ENCODE results near the gene ZDHHC11.

DNA sequence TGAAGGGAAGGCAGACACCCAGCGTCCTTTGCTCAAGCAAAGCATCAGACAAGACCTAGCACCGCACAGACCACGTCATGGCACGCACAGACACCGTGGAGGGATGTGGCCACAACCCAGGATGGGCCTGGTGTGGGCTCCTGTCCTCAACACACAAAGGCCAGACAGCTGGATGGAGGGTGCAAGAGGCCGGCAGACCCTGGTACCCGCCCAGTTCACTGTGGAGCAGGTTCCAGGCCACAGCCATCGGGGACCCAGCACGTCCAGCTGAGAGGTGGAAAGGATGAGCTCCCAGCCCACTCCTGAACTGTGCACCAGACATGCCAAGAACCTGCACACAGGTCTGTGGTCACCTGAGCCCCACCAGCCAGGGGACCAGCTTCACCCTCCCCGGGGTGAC, 15.0 kb upstream of the ZDHHC11 start:
- TF ChIP-seq, protein P1, sequence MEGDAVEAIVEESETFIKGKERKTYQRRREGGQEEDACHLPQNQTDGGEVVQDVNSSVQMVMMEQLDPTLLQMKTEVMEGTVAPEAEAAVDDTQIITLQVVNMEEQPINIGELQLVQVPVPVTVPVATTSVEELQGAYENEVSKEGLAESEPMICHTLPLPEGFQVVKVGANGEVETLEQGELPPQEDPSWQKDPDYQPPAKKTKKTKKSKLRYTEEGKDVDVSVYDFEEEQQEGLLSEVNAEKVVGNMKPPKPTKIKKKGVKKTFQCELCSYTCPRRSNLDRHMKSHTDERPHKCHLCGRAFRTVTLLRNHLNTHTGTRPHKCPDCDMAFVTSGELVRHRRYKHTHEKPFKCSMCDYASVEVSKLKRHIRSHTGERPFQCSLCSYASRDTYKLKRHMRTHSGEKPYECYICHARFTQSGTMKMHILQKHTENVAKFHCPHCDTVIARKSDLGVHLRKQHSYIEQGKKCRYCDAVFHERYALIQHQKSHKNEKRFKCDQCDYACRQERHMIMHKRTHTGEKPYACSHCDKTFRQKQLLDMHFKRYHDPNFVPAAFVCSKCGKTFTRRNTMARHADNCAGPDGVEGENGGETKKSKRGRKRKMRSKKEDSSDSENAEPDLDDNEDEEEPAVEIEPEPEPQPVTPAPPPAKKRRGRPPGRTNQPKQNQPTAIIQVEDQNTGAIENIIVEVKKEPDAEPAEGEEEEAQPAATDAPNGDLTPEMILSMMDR (IDR thresholded peaks at IDR 0.05; ENCODE audit: poor library complexity) = no peak
- TF ChIP-seq EZH2 (IDR thresholded peaks at IDR 0.05; ENCODE audit: borderline replicate concordance) (no peak), EZH2phosphoT487 (IDR thresholded peaks at IDR 0.05; ENCODE audit: low read depth, severe bottlenecking, unreplicated experiment) (no peak)
